Forelimb muscle (tissue), 1 donor: Measurements from ENCODE around the gene DOCK10. TPM values are rescaled to one million over a fixed set of nuclear protein-coding genes. Genes with fewer than 3 reads are reported as not detected.

Experiments used
- DNase-seq: peaks from one replicate; pipeline ENCODE4 v3.0.0-alpha.2; 2013; ENCODE audit warnings: low read depth
- polyA plus RNA-seq: library from polyadenylated mRNA; unstranded; fragments of 120-200 nt; gene quantifications from one replicate; pipeline ENCODE4 v1.2.1, GENCODE V29; 2013; ENCODE audit not compliant: insufficient read length

The DOCK10 gene
- polyA plus RNA-seq, 1 donor: 16.3 TPM

DNA sequence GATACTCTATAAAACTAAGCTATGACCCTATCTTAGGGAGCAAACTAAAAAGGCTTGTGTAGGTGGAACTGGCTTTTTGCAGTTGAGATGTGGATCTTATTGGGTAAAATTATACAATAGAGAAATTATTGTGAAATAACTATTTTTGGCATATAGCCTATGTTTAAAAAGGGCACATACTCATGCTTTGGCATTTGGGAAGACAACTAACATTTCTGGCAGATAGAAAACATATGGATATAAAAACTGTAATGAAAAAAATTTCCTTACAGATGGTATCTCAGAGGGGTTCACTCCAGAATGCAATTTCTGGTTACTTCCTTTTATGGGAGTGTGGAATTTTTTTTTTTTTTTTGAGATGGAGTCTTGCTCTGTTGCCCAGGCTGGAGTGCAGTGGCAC lies 206.0 kb downstream of the DOCK10 start:
- DNase-seq: no peak

DNA sequence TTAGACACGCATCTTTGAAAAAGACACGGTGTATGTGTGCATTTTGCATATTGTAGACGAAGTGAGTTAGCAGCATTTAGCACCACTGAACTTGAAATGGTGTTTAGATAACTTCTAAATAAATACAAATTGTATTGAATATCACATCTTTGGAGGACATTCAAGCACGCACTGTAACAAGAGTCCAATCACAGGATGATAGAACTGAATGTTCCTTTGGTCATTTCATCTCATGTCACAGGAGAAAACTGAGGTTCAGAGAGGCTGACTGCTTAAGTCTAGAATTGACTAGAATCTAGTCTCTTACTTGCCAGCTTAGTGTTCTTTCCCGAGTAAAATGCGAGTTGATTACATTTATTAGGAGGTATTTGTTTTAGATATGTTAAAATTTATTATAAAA lies 206.9 kb downstream of the DOCK10 start:
- no peak for DNase-seq

DNA sequence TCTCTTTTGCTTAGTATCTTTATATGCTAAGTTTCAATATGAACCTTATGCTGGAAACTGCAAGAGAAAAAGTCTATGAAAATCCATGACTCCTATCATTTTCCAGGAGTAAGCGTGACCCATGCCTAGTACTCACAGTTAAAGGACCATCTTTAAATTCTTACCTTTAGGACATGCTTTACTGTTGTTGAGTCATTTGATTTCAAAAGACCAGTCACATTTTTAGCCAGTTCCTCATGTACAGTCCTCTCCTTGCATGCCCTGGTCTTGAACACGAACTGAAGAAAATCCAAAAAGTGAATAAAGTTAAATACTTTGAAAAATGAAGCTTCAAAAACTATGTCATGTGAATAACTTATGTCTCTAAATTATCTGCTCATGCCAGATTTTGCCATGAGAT lies 208.3 kb downstream of the DOCK10 start:
- no peak for DNase-seq

DNA sequence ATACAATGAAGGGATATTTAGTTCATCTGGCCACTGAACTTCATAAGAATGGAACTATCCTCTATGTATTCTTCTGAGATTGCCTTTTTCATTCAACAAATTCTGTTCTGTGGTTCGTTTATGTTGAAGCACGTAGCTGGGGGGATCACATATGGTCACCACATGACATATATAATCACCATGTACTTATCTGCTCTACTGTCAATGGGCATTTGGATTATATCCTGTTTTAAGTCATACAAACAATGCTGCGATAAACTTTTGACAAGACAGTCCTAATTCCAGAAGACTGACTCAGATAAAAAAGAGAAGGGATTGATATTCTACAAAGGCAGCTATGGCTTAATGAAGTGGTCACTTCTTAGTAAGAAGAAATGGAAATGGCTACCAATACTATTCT lies 210.1 kb downstream of the DOCK10 start:
- no peak for DNase-seq

DNA sequence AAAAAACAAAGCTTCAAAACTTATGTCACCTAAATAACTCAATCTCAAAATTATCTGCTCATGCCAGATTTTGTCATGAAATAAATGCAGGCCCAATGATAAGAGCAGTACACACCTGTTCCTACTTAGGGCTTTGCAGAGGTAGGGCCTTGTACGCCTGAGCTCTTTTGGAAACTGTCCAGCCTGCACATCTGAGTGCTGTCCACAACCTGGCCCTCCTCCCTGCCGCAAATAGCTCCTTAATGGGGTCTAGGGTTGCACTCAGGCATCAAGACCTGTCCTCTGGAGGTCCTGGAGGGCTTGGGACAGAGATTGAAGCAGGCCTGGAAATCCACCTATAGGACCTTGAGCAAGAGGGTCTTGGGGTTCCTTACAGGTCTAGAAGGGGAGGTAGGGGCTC lies 210.7 kb downstream of the DOCK10 start:
- DNase-seq: no peak

DNA sequence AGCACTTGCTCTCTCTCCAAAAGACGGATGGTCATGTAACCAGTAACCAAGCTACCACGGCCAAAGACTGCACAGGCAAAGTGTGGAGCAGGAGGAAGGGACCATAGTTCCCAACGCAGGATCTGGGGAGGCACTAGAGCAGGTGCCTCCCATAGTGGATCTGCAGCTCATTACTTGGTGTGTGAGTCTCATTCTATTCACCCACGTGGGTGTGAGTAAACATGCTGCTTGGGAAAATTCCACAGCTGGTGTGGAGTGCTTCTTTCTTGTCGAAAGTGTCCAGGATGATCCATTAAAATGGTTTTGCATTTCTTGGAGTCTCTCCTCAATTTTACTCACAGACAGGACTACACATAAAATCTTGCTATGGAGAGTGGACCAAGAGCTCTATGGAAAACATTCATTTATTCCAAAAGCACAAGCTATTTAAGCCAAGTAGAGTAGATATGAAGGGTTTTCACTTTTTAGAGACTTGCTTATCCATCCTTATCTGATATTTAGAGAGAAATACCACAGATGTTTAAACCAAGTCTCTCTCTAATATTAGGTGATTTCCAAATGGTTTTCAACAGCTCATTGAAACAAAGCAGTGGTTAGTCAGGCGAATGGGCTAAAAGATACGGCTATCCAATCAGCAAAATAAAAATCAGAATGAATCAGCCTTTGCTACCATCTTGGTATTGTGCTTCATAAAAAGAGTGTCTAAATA lies 221.8 kb downstream of the DOCK10 start:
- DNase-seq: no peak

DNA sequence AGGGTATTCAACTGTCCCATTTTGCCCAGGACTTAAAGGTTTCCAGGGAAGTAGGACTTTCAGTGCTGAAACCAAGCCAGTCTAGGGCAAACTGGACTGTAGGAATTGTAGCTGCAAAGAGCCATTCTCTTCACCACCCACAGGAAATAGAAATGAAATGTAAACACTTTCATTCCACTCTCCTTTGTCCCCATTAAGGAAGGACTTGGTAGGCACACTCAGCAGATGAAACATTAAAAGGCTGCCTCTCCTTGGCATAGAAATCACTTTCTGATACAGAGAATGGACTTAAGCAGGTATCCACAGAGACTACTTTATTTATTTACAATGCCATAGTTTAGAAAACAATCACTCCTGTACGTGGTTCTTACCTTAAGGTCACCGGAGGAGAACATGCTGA lies 223.2 kb downstream of the DOCK10 start:
- no peak for DNase-seq

DNA sequence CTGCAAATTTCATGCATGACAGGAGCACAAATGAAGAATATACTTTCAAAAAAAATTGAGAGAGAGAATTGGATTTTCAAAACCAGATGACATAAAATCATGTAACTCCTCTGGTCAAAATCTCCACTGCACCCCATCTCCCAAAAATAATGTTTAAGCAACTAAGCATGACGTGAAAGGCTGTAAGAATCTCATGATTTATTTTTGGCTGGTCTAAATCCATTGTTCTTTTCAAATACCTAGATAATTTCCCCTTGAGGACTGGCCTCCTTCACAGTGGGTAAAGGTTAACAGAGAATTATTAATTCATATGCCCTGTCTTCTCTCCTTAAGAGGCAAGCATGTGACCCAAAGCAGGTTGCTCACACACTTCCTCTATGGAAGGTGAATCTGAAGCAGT lies 224.6 kb downstream of the DOCK10 start:
- no peak for DNase-seq

DNA sequence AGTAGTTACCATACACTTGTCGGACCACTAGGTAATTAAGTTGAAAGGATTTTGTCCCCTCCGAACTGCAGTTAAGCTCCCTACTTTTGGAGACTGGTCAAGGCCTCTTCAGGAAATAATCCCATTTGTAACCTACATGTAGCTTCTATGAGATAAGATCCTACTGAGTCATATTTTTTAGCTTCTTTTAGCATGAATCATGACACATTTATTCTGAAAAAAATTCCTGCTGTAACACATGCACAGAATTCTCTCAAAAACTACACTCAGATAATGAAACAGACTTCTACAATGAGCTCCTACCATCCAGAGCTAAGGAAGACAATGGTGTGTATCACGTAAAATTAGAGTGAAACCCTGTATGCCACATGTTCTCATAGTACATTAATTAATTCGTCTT lies 225.5 kb downstream of the DOCK10 start:
- DNase-seq: no peak

DNA sequence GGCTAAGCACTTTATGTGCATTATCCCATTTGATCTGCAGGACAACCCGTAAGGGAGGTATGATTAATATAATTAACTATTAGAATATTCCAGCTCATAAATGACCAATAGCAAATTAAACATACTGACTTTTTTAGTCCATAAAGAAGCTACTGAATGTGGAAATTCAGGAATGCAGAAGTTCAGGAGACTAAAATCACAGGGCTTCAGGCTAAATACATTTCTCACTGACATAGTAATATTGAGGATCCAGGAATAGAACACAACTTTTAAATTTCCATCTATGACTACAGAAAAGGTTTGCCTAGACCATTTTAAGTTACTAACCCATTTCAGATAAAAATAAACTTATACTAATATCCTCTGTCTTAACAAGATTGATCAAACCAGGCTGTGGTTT lies 228.7 kb downstream of the DOCK10 start:
- no peak for DNase-seq

DNA sequence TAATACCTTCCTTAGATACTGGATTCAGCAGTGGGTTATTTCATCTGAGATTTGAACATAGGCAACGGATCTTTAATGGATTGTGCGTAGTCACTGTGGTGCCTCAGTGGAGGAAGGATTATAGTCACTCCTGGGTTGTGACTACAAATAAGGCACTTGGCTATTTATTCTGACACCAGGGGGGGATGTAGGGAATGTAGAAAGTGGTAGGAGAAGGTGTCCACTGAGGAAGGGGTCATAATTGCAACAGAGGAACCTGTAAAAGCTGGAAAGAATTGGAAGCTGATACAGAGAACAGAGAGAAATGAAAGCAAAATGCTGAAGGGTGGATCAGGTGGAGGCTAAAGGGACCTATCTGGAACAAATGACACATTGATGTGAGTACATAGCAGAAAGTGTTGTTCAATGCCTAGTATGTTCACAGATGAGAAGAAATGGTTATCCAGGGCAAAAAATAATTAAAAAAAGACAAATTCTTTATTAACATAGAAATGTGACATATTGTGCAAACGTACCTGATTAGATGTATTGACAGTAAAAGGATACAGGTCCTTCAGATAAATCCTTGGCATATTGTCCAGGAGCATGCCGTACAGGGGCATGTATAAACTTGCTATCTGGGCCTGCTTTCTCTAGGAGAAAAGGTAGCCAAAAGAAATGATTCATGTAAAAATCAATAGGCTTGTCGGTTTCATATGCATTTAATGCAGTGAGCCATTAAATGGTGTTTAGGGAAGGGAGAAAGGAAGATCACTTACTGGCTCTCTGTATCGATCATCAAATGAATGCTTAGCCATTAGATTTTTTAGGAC lies 234.9 kb downstream of the DOCK10 start:
- DNase-seq: no peak

DNA sequence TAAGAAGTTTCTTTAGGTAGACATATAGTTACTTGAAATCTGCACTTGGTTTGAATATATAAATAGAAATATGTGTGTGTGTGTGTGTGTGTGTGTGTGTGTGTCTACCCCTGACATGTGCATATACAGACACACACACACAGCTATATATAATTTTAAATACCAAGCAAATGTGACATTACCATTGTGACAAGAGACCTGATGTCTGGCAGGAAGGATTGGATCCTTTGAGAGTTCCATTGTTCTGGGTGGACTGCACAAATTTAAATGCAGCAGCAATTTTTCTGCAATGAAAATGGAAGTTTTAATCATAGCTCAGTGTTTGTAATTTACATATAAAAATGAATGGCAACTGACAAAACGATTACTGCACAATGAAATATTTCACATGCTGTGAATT lies 238.3 kb downstream of the DOCK10 start:
- no peak for DNase-seq

DNA sequence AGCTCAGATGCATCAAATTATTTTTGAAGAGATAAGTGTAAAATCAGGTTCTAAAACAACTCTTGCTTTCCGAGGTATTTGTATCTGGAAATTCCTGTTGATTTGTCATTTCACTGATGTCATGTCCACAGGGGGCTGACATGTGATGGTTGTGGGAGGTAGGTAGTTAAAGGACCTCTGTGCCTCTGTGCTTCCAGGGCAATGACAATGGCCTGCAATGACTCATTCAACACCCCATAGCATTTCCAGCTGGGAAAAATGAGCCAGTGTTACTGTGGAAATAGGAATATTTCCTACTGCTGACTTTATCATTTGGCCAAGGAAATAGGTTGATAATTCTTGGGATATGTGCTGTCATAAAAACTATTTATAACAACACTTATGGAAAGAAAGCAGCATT lies 239.9 kb downstream of the DOCK10 start:
- DNase-seq: no peak

DNA sequence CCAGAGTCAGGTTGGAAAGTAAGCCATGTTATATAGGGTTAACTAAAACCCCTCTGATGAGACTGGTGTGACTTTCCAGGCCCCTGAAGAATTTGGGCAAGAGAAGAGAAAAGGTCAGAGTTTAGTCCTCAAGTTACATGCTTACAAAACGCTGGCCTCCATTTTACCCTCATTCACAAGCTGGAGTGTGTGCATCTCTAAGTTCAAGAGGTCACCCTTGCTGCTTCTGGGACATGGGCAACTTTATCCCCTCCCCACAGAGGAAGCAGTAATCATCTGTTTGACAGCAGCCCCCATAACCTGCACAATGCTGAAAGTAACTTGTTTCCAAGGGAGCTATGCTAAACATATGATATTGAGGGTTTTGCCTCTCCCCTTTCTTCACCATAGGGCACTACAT lies 240.9 kb downstream of the DOCK10 start:
- DNase-seq: no peak

DNA sequence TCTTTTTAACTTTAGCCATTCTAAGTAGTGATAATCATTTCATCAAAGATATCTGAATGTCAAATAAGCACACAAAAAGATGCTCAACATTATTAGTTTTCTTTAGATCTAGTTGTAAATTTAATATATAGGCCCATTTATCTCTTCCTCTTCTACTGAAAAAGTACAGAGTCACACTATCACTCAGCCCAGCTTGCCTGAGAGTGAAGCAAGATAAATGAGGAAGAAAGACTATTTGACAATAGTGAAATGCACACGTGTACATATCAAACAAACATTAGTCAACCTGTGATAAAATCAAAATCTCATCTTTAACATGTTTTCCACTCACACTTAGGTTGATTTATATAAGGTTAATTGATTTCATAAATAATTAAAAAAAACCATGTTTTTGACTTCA lies 242.6 kb downstream of the DOCK10 start:
- no peak for DNase-seq

DNA sequence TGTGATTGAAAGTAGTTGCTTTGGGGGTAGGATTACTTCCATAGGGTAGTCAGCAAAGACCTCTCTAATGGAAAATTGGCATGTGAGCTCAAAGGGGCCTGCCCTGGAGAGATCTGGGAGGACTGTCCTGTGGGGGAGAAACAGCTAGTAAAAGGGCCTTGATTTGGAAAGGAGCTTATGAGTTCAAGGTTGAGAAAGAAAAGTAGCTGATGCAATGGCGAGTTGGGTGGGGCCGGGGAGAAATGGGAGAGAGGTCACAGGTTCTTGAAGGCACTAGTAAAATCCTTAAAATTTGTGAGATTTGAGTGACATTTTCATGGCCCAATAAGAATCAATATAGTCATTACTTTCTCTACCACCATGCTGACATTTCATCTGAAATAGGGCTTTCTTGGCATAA lies 244.1 kb downstream of the DOCK10 start:
- no peak for DNase-seq

DNA sequence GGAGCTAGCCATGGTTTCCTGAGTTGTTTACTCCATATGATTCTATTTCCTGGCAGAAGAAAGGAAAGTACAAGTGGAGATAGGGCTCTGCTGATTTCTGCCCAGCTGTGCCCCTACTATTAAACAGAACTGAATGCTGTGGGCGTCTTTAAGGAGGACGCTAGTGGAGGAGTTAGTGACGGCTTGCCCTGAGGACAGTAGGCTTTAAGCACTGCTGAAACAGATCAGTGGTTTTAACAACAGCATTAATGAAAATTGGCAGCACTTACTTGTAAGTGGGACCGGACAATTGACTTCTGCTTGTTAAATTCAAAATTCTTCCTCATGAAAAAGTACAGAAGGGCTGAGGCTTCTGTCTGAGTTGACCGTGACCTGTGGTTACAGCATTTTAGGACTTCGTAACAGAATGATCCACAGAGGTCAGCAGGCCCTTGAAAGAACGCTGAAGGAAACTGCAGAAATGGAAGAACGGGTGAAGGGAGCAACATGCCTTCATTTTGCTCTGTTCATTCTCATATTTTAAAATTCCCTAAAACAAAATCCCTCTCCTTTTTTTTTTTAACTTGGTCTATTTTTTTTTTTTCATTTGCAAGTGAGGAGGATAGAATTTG lies 245.5 kb downstream of the DOCK10 start:
- no peak for DNase-seq

DNA sequence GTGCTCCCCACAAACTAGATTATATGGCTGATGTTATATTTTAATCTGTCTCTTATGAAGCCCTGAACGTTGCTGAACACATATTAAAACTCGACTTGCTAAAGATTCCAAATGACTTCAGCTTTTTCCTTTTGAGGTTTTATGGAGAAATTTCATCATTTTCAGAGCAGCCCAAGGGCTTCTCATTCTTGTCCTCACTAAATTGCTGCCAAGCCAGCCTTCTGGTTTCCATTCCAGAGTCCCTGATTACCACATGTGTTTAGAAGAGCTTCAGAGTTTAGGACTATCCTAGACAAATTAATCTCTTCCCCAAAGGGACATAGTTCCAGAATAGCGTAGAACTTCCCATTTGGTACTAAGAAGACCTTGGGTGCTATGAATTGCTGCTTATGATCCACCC lies 248.3 kb downstream of the DOCK10 start:
- peak; percentile 75 for DNase-seq

DNA sequence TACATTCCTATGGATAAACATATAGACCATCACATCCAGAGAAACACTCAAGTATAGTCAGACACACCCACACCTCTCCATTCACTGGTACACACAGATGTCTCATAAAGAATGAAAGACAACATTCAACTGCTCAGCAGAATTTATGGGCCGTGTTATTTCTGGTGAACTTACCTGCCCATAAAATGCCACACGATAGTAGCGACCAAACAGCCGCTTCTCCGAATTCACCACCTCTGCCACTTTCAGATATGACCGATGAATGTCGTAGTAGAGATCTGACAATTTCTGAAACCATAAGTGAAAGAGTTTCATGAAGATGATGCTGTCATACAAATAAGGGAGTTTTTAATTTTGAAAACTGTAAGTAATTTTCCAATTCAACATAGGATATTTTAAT lies 255.4 kb downstream of the DOCK10 start:
- DNase-seq: no peak

DNA sequence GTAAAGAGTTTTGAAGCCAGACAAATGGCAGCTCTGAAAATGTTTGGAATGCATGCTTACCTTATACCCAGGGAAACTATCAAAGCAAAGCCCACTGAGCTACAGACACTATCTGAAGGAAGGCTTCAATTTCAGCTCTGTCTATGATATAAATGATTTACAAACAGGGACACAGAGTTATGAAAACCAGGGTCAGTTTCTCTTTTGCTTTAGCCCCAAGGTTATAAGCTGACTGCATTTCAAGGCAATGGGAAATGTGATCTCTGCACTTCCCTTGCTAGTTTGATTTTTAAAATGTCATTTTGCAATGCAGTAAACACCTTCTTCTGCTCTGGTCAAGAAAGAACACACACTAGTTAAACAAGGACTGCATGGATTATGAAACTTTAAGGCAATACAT lies 260.9 kb downstream of the DOCK10 start:
- DNase-seq: no peak

DNA sequence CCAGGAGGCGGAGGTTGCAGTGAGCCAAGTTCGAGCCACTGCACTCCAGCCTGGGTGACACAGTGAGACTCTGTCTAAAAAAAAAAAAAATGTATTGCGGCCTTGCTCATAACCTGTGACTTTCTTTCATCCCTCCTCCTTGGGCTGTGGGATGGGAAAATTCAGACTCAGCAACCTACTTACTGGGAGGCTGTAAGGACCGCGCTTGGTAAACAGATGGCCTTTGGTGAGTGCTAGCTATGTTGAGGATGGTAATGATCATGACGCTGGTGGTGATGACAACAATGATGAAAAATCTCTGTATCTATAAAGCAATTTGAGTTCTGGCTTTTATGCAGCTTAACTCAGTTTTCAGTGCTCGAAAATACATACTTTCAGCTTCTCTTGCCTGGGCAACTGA lies 261.4 kb downstream of the DOCK10 start:
- DNase-seq: no peak

DNA sequence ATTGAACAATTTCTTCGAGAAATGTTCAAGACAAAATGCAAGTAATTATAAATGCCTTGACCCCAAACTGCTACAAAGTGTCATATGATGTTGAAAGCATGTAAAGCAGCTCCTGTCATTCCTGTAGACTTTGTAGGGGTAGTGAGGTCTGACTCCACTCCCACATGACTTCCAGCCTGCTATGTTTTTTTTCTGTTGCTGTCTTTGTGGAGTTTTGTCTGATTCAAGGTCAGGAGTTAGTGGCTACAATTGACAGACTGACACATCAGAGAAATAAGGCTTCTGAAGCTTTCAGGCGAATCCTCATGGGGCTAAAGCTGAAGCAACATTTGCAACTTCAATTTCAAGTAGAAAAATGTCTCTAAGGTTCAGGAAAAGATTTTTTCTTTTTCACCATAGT lies 262.2 kb downstream of the DOCK10 start:
- no peak for DNase-seq

DNA sequence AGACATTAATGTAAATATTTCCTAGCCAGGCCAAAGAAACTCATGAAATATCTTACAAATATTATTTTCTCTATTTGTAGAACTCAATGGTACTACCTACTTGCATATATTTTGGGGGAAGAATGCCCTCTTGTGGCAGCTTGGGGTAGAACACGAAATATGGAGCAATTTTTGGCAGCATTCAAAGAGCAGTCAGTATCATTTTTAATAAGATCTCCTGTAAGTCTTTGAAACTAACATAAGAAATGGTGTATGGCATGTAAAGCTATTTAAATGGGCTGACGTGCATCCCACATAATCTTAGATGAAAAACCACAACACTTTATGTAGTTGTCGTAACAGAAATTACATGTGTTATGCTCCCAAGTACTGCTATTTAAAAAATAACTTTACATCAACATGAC lies 263.8 kb downstream of the DOCK10 start:
- DNase-seq: no peak
